ENCODE results near the gene KCNH8. TPM values are rescaled to one million over a fixed set of nuclear protein-coding genes. Genes with fewer than 3 reads are reported as not detected.

KCNH8 gene
- total RNA-seq, 1 experiment from 2014 or later = 0.26 TPM

- DNase-seq (ENCODE audit: low read depth, low spot score) = no peak
- in situ Hi-C loops (cut with HindIII; ENCODE audit: low pct_unique_long_range_greater_than_20kb, low sequenced_read_pairs) = no loop called here
Observed at GRCh38 chr3:19284974-19285373, 136.7 kb downstream of the KCNH8 start.

- no peak for DNase-seq (ENCODE audit: low read depth, low spot score)
- in situ Hi-C loops (cut with HindIII; ENCODE audit: low pct_unique_long_range_greater_than_20kb, low sequenced_read_pairs) = no loop called here
Observed at GRCh38 chr3:19293295-19293694, 145.0 kb downstream of the KCNH8 start.

GRCh38 chr3:19295208-19295607, 146.9 kb downstream of the KCNH8 start:
- in situ Hi-C loops (cut with HindIII; ENCODE audit: low pct_unique_long_range_greater_than_20kb, low sequenced_read_pairs) = no loop called here
- no peak for DNase-seq (ENCODE audit: low read depth, low spot score)

DNA sequence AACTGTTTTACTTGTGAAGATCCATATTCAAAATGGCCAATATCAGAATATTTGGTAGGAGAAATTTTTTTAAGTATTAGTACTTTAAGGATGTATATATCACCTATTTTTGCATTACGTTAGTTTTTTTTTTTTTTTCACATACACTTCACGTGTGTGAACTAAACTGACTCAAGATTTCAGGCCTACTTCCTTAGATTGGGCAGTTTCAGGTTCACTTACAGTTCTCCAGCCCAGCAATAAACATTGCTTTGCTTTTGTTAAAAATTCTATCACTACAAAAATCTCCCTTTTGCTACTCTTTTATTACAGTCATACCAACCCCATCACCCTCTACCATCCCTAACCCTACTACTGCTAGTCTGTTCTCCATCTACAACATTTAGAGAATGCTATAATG, 183.6 kb downstream of the KCNH8 start:
- no peak for DNase-seq (ENCODE audit: low read depth, low spot score)
- in situ Hi-C loops (cut with HindIII; ENCODE audit: low pct_unique_long_range_greater_than_20kb, low sequenced_read_pairs) = no loop called here

DNA sequence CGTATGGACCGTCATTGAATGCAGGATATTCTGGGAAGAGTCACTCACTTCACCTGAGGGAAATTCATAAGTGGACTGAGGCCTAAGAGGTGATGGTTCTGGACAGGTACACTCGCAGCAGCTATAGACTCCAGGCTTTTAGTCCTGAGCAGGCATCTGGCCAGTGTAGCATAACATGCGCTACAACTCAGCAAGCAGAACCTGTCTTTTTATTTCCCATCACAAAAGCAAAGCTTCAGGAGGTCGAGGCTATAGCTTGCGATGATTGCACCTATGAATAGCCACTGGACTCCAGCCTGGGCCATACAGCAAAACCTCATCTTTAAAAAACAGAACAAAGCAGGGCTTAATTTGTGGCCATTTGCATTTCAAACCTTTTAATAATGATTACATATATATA, 185.8 kb downstream of the KCNH8 start:
- no peak for DNase-seq (ENCODE audit: low read depth, low spot score)
- in situ Hi-C loops (cut with HindIII; ENCODE audit: low pct_unique_long_range_greater_than_20kb, low sequenced_read_pairs) = no loop called here

DNA sequence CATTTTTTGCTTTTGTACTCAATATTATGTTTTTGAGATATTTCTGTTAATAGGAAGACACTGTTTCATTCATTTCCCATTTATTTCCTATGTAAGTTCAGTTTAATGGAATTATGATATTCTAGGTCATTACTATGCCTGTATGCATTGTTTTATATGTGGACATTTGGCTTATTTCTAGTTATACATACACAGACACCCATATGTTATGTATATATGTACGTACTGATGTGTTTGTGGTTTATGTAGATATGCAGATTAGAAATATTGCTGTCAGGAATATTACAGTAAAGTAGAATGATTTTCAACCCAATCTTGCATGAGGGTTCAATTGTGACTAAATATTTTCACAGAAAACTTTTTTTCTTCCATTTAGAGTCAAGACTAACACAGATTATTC, 190.5 kb downstream of the KCNH8 start:
- no peak for DNase-seq (ENCODE audit: low read depth, low spot score)
- in situ Hi-C loops (cut with HindIII; ENCODE audit: low pct_unique_long_range_greater_than_20kb, low sequenced_read_pairs) = no loop called here

- in situ Hi-C loops (cut with HindIII; ENCODE audit: low pct_unique_long_range_greater_than_20kb, low sequenced_read_pairs) = no loop called here
- DNase-seq (ENCODE audit: low read depth, low spot score) = no peak
Observed at GRCh38 chr3:19342389-19342788, 194.1 kb downstream of the KCNH8 start.

DNA sequence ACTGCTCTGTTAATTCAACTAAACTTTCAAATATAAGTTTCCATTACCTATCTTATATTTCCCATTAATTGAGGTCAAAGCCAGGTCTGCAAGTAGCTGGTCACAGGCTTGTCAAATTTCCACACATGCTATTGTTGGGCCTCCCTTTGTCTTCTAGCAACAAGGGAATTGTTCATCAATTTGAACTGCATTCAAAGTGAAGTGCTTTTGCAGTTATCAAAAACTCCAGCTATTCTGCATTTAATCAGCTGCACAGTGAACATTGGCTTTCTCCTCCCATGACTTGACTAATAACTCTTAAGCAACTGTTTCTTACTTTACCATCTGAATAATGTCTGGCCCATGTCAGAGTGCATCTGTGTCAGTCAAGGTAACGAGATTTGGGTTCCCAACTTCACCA, 198.4 kb downstream of the KCNH8 start:
- in situ Hi-C loops (cut with HindIII; ENCODE audit: low pct_unique_long_range_greater_than_20kb, low sequenced_read_pairs) = no loop called here
- DNase-seq (ENCODE audit: low read depth, low spot score) = no peak

DNA sequence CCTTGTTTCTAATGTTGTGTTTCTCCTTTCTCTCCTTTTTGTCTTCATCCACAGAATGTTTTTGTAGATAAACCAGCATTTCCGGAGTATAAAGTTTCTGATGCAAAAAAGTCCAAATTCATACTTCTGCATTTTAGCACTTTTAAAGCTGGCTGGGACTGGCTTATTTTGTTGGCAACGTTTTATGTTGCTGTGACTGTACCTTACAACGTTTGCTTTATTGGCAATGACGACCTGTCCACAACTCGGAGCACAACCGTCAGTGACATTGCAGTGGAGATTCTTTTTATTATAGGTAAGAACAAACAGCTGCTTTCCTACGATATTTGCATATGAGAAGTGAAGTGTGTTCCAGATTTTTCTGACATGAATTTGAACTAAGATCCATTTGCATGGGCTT, 199.4 kb downstream of the KCNH8 start:
- no peak for DNase-seq (ENCODE audit: low read depth, low spot score)
- in situ Hi-C loops (cut with HindIII; ENCODE audit: low pct_unique_long_range_greater_than_20kb, low sequenced_read_pairs) = no loop called here

DNA sequence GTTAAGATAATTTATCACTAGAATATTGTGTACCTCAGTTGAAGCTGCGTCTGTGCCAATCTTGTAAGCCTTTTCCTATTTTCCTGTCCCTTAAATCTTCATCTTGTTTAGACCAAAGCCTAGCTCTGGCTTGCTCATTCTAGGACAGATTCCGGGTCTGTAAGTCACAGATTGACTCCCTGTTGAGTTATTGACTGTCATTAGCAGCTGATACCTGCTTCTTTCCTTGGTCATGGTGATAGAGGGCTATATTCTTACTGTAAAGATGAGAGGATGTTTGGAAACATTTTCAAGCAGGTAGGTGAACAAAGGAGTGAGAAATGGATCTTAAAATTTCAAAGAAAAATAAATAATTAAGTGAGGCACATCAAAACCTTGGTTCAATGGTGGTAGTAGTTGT, 200.2 kb downstream of the KCNH8 start:
- in situ Hi-C loops (cut with HindIII; ENCODE audit: low pct_unique_long_range_greater_than_20kb, low sequenced_read_pairs) = no loop called here
- DNase-seq (ENCODE audit: low read depth, low spot score) = no peak

GRCh38 chr3:19348941-19349564, 200.7 kb downstream of the KCNH8 start:
- DNase-seq (ENCODE audit: low read depth, low spot score) = peak; percentile 57

GRCh38 chr3:19357947-19358346, 209.6 kb downstream of the KCNH8 start:
- DNase-seq (ENCODE audit: low read depth, low spot score) = no peak
- in situ Hi-C loops (cut with HindIII; ENCODE audit: low pct_unique_long_range_greater_than_20kb, low sequenced_read_pairs) = no loop called here

More at GRCh38 chr3:19348941-19349564, 200.7 kb downstream of the KCNH8 start:
- in situ Hi-C loops (cut with HindIII; ENCODE audit: low pct_unique_long_range_greater_than_20kb, low sequenced_read_pairs) = no loop called here

DNA sequence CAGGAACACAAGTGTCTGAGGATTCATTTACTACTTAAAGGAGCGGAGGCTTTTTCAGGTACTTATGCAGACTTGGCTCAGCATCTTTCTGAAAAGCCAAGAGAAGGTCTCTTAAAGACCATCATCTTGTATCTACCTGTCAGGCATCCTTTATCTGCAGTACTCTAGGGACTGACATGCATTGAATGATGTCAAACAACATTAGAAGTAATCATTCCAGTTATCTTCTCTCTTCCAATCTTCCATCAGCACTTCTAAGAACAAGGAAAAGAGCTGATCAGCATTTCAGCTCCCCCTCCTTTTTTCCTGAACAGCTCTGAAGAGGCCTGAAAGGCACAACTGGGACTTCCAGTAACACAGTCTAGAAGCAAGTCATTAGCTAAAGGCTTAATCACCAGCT, 214.8 kb downstream of the KCNH8 start:
- no peak for DNase-seq (ENCODE audit: low read depth, low spot score)
- in situ Hi-C loops (cut with HindIII; ENCODE audit: low pct_unique_long_range_greater_than_20kb, low sequenced_read_pairs) = no loop called here

DNA sequence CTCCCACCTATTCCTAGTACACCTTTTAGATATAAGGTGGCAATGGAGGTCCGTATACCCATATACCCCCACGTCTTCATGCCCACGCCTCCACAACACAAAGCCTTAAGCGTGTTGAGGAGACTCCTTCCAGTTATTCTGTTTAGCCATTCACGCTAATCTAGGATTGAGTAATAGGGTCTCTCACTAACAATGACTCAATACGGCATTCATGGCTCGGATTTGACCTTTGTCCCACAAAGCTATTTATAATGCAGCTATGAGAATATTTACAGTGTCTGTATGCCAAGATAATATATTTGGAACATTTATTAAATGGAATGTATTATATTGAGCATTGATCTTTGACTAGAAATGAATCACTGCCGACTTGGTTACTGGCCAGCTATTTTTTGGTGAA, 215.8 kb downstream of the KCNH8 start:
- peak; percentile 7 for DNase-seq (ENCODE audit: low read depth, low spot score)
- in situ Hi-C loops (cut with HindIII; ENCODE audit: low pct_unique_long_range_greater_than_20kb, low sequenced_read_pairs) = no loop called here

GRCh38 chr3:19365471-19365870, 217.2 kb downstream of the KCNH8 start:
- in situ Hi-C loops (cut with HindIII; ENCODE audit: low pct_unique_long_range_greater_than_20kb, low sequenced_read_pairs) = no loop called here
- DNase-seq (ENCODE audit: low read depth, low spot score) = no peak

- DNase-seq (ENCODE audit: low read depth, low spot score) = no peak
- in situ Hi-C loops (cut with HindIII; ENCODE audit: low pct_unique_long_range_greater_than_20kb, low sequenced_read_pairs) = no loop called here
Observed at GRCh38 chr3:19384868-19385267, 236.6 kb downstream of the KCNH8 start.

DNA sequence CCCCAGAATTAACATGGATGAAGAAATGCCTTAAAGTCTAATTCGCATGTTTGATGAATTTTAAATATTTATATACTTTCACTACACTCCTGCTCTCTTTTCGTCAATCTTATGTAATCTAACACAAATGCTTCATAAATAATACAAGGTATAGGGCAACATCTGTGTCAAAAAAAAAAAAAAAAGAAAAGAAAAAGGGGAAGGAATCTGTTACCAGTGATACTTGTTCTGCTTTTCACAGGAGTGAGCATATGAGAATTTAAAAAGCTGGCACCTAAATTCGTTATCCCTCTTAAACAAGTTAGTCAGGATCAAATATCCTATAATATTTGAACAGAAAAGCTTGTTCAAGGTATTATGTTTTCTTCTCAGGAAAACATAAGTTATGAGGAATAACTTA, 243.8 kb downstream of the KCNH8 start:
- in situ Hi-C loops (cut with HindIII; ENCODE audit: low pct_unique_long_range_greater_than_20kb, low sequenced_read_pairs) = no loop called here
- DNase-seq (ENCODE audit: low read depth, low spot score) = no peak

- in situ Hi-C loops (cut with HindIII; ENCODE audit: low pct_unique_long_range_greater_than_20kb, low sequenced_read_pairs) = no loop called here
- peak; percentile 53 for DNase-seq (ENCODE audit: low read depth, low spot score)
Observed at GRCh38 chr3:19394946-19395345, 246.6 kb downstream of the KCNH8 start.

DNA sequence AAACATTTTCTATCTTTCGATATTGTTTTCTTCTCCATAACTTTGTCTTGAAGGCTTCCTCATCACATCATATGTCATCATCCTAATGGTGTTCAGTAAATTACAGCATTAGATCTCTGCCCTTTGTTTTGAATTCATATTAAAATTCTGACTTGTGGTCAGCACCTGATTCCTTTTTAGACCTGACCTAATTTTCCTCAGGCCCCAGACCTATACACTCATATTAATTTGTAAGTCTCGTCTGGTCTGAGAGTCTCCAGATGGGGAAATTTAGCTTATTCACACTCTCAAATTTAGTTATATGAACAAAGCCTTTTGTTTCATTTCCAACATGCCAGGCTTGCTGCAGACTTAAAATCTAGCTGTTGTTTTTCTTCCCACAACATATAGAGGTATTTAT, 248.4 kb downstream of the KCNH8 start:
- DNase-seq (ENCODE audit: low read depth, low spot score) = no peak
- in situ Hi-C loops (cut with HindIII; ENCODE audit: low pct_unique_long_range_greater_than_20kb, low sequenced_read_pairs) = no loop called here

- DNase-seq (ENCODE audit: low read depth, low spot score) = peak; percentile 46
- in situ Hi-C loops (cut with HindIII; ENCODE audit: low pct_unique_long_range_greater_than_20kb, low sequenced_read_pairs) = no loop called here
Observed at GRCh38 chr3:19399356-19399755, 251.0 kb downstream of the KCNH8 start.
